Astrocyte of the cerebellum (primary cell): ENCODE data around the gene TIMM44.

ENCODE experiments used
- DNase-seq: peaks from one replicate; pipeline ENCODE4 v3.0.0-alpha.2; 2011; ENCODE audit warnings: low read depth
- H3K4me3 ChIP-seq: 2 replicates; pipeline ENCODE4 v1.5.1; 2011; ENCODE audit warnings: mild to moderate bottlenecking, low read depth, low read length, moderate library complexity
- CTCF ChIP-seq: IDR thresholded peaks from 2 replicates; pipeline ENCODE4 v1.5.1; 2012; ENCODE audit warnings: low read length, low read depth, moderate library complexity, mild to moderate bottlenecking; ENCODE audit errors: missing control alignments
- in situ Hi-C: cut with HindIII; loops from 2 replicates; pipeline ENCODE4 v1.10.0; 2017; ENCODE audit warnings: low sequenced_read_pairs

The TIMM44 gene

GRCh38 chr19:7912697-7913564 lies 30.5 kb downstream of the TIMM44 start:
- no peak for DNase-seq
- H3K4me3 ChIP-seq: no peak overlapping the region
- in situ Hi-C loops: no loop called here
- TF ChIP-seq CTCF: no peak

DNA sequence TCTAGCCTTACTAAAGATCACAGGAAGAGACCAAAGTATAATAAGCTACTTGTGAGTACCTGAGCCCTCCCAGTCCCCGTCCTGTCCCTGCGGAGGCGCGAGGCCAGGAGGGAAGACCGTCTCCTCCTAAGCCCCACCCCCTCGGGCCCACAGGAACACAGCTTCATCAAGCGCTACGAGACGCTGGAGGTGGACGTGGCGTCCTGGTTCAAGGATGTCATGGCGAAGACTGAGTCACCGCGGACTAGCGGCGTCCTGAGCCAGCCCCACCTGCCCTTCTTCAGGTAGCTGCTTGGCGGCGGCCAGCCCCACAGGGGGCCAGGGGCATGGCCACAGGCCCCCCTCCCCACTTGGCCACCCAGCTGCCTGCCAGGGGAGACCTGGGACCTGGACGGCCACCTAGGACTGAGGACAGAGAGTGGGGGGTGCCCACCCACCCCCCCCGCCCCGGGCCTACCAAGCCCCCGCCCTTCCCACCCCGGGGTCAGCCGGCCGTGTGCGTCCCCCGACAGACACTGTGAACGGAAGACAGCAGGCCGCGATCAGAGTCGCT lies 31.2 kb downstream of the TIMM44 start:
- TF ChIP-seq CTCF: no peak
- in situ Hi-C loops: no loop called here
- no peak for DNase-seq
- no peak overlapping the region for H3K4me3 ChIP-seq

- TF ChIP-seq CTCF: no peak
- DNase-seq: no peak
- H3K4me3 ChIP-seq: no peak overlapping the region
- in situ Hi-C loops: no loop called here
These were observed 31.8 kb downstream of the TIMM44 start for GRCh38 chr19:7911508-7912143.

DNA sequence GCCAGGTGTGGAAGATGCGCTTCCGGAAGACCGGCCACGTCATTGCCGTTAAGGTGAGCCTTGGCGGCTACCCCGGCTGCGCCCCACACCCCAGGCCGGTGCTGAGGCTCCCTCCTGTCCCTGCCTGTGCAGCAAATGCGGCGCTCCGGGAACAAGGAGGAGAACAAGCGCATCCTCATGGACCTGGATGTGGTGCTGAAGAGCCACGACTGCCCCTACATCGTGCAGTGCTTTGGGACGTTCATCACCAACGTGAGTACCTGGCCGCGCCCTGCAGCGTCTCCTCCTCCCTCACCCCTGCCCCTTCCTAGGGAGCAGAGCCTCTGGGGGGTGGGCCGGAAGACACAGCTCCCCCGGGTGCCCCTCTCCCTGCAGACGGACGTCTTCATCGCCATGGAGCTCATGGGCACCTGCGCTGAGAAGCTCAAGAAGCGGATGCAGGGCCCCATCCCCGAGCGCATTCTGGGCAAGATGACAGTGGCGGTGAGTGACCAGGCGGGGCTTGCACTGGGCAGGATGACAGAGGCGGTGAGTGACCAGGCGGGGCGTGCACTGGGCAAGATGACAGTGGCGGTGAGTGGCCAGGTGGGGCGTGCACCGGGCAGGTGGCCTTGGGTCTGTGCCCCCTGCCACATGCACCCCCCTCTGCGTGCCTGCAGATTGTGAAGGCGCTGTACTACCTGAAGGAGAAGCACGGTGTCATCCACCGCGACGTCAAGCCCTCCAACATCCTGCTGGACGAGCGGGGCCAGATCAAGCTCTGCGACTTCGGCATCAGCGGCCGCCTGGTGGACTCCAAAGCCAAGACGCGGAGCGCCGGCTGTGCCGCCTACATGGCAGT lies 32.9 kb downstream of the TIMM44 start:
- H3K4me3 ChIP-seq: no peak overlapping the region
- no peak for DNase-seq
- no peak for TF ChIP-seq CTCF
- in situ Hi-C loops: no loop called here

DNA sequence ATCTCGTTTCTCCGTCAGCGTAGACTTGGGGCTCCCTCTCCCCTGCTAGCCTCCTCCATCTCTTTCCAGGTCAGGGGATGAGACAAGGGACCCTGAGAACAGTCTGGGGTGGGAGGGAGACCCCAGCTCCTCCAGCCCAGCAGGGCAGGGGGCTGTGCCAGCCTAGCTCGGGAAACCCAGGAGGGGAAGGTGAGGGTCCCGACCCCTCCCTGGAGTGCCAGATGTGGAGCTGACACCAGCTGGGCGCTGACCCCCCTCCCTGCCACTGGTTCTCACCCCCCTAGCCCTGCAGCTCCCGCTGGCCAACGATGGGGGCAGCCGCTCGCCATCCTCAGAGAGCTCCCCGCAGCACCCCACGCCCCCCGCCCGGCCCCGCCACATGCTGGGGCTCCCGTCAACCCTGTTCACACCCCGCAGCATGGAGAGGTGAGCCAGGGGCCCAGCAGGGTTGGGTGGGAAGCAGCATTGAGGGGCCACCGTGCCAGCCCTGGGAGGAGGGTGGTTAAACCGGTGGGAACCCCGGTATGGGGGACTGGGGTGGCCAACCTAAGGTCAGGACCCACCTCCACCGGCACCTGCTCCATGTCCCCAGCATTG lies 33.9 kb downstream of the TIMM44 start:
- in situ Hi-C loops: no loop called here
- no peak overlapping the region for H3K4me3 ChIP-seq
- TF ChIP-seq CTCF: no peak
- no peak for DNase-seq
